IPS-NIHi11 (cell line): ENCODE measurements around the gene PALLD.
"Not testable (repeated sequence)": the region's sequence is repeated elsewhere in the genome, so short reads cannot be mapped to it uniquely, and the experiment has no call there.

ENCODE experiments used
- DNase-seq: peaks from one replicate; pipeline ENCODE4 v3.0.0; 2012; ENCODE audit warnings: mixed read lengths, low spot score

PALLD gene

GRCh38 chr4:168917138-168917779 lies 420.4 kb downstream of the PALLD start:
- DNase-seq: peak; percentile 26

DNA sequence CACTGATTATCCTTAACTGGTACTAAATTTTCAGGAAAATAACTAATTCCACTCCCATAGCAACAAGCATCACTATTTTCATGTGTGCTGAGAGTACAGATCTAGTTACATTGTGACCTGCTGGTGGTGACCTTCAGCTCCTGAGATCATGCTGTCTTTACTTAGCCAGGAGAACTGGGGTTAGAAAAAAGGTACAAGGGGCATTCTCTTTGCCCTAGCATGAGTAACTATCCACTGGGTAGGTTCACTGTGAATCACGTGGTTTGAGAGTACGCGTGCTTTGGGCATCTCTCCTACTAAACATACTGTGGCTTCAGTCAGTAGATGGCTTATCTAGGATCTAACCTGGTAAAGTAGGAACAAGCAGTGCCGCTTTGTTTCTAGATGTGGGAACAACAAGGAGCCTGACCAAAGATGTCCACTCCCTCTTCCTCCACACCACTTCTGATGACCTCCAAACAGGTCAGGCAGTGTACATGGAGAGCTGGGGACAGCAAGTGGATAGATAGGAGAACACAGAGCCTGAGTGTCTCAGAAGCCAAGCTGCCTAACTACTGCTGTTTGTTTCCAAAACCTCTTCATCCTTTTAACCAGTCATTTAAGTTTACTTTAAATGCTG lies 423.0 kb downstream of the PALLD start:
- DNase-seq: no peak

DNA sequence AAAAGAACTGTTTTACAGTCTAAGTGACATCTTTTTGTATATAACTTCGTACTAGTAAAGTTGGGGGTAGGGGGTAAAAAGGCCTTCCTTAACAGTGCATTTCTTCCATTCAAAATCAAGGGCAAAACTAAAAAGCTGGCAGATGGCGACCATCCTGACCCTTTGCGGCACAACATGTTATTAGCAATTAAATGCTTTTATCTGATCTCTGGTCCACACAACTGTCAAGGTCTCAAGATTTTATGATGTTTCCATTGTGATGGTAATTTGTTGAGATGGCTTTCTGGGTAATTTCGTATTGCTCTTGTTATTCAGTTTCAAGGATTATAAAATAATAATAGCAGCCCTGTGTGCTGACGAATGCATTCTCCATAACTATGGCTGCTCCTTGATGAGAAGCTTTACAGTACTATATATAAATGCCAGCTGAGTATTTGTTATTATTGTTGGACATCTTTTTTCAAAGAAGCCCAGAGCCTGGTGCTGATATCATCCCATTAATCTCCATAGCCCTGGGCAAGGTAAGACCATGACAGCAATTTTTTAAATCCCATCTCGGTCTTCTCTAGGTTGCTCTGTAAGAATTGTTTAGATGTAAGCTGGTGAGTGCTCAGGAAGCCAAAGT lies 423.7 kb downstream of the PALLD start:
- no peak for DNase-seq

DNA sequence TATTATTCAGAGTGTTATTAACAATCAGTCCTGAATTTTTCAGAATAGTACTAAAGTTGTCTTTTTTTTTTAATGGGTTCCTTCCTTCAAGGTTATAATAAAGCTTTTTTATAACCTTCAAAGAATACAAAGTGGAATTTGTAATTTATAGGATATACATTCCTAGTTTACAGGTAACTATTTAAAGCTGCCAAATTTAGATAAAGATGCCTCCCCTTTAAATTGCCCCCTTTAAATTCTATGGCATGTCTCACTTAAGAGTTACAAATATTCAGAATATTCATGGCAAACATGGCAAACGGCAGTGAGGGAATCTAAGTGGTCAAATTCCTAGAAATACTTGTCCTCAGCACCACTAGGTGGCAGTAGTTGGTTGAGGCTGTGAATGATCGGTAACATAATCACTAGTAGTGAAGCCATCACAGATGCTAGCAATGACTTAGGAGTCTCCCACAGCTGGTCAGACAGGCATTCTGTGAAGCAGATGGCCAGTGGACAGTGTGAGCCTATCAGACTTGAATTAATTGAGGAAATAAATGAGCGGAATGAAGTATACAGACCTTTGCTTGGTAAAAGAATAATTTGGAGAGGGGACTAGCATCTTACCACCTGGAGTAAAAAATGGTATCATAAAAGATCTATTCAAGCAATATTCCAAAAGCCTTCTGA lies 426.8 kb downstream of the PALLD start:
- peak; percentile 76 for DNase-seq

DNA sequence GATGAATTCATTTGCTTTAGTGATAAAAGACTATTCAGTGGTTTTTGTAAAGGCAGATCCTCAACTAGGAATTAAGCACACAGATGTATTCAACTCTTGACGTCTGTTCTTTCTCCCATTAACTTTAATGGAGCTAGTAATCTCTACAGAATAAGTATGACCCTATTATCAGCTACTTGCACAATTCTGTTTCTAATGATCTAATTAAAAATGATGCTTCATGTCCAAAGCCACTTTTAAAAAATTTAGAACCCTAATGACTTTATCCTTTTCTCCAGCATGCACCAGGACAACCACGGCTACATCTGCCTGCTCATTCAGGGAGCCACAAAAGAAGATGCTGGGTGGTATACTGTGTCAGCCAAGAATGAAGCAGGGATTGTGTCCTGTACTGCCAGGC lies 427.8 kb downstream of the PALLD start:
- DNase-seq: no peak

DNA sequence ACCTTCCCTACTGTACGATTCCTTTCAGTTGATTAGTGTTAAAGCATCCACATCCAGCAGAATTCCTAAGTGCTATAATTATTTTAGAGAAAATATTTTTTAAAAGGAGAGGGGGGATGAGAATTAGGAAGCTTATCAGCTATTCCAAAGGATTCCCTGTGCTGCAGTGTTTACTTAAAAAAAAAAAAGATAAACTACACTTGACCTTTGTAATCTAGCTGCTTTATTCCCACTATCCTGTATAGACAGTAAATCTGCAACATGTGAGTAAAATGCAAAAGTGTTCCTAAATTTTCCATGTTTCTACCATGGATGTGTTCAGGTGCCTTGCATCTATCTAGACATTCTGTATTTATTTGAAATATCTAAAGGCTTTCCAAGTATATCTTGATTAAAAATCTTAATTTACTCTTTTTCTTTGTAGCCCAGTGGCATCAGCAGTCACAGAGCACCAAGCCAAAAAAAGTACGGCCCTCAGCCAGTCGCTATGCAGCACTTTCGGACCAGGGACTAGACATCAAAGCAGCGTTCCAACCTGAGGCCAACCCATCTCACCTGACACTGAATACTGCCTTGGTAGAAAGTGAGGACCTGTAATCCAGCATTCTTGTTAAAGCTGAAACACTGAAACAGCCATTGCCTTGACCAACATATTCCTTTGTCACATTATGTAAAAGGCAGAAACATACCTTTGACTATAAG lies 429.1 kb downstream of the PALLD start:
- no peak for DNase-seq

GRCh38 chr4:168928346-168928745 lies 431.5 kb downstream of the PALLD start:
- no peak for DNase-seq

DNA sequence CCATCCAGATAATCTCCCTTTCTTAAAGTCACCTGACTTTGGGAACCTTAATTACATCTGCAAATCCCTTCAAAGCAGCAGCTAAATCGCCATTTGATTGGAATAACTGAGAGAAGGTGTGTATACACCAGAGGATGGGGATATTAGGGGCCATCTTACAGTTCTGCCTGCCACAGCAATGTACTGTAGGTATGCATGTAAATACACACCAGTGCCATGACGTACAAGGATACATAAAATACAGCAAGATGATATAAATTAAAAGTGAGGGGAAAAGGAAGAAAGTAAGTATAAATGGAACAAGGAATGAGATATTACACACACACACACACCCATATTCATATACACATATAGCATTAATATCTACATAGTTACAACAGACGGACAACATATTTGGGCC lies 432.0 kb downstream of the PALLD start:
- no peak for DNase-seq

GRCh38 chr4:168930413-168931196 lies 433.8 kb downstream of the PALLD start:
- DNase-seq: no peak

DNA sequence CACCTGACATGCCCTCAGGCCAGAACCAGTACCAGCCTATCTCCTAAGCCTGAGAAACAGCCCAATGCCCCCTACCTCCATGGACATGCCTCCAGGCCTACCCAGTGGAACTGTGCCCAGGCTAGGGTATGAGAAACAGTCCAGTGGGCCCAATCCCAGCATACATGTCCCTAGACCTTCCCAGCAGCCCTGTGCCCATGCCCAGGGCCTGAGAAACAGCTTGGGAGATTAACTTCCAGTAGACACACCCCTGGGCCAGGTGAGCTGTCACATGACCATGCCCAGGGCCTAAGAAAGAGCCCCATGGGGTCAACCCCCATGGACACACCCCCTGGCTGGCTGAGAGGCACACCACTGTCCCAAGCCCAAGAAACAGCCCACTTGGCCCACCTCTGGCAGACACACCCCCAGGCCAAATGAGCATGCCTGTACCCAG lies 434.4 kb downstream of the PALLD start:
- no peak for DNase-seq

DNA sequence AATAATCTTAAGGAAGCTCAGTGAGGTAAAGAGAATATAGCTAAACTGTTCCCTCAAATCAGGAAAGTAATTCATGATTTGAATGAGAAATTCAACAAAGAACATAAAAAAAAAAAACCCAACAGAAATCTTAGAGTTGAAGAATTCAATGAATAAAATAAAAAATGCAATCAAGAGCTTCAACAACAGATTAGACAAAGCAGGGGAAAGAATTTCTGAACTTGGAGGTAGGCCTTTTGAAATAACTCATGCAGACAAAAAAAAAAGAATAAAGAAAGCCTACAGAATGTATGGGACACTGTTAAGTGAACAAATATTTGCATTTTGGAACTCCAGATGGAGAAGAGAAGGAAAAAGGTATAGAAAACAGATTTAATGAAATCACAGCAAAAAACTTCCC lies 435.3 kb downstream of the PALLD start:
- DNase-seq: no peak

DNA sequence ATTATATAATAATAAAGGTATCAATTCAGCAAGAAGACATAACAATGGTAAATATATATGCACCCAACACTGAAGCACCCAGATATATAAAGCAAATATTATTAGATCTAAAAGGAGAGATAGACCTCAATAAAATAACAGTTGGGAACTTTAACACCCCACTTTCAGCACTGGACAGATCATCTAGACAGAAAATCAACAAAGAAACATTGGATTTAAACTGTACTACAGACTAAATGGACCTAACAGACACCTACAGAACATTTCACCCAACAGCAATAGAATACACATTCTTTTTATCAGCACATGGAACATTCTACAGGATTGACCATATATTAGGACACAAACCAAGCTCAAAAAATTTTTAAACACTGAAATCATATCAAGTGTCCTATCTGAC lies 436.6 kb downstream of the PALLD start:
- DNase-seq: no peak

DNA sequence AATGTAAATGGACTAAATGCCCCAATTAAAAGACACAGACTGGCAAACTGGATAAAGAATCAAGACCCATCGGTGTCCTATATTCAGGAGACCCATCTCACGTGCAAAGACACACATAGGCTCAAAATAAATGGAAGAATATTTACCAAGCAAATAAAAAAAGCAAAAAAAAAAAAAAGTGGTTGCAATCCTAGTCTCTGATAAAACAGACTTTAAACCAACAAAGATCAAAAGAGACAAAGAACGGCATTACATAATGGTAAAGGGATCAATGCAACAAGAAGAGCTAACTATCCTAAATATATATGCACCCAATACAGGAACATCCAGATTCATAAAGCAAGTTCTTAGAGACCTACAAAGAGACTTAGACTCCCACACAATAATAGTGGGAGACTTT lies 440.6 kb downstream of the PALLD start:
- DNase-seq: not testable (repeated sequence)

DNA sequence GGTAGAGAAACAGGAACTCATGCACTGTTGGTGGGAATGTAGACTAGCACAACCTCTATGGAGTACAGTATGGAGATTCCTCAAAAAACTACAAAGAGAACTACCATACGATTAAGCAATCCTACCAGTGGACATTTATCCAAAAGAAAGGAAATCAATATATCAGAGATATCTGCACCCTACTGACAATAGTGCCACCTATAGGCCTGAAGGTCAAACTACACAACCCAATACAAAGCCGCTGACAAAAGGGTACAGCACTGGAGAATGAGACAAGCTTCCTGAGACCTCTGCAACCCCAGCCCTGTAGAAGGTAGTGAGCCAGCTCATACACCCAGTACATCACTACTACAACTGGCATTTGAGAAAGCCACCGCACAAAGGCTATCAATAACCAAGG lies 446.1 kb downstream of the PALLD start:
- DNase-seq: peak; percentile 57

- DNase-seq: no peak
These were observed 448.4 kb downstream of the PALLD start for GRCh38 chr4:168945291-168945690.

- DNase-seq: not testable (repeated sequence)
These were observed 456.0 kb downstream of the PALLD start for GRCh38 chr4:168952821-168953246.

DNA sequence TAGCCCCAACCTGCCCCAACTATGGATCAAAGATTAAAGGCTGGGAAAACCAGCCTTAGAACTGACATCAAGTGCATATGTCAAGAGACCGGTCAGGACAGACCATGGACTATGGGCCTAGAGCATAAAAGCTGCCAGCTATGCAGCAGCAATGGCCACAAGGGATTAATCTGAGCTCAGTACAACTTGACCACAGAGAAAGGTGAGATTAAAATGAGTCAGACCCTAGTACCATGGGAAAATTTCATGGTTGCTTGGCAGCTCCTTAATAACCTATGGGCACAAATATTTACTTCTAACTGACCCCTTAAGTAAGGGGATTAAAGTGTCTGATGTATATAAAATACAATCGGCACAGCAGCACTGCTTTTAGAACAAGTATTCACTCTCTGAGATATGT lies 458.8 kb downstream of the PALLD start:
- no peak for DNase-seq

- DNase-seq: no peak
These were observed 463.9 kb downstream of the PALLD start for GRCh38 chr4:168960716-168961115.

DNA sequence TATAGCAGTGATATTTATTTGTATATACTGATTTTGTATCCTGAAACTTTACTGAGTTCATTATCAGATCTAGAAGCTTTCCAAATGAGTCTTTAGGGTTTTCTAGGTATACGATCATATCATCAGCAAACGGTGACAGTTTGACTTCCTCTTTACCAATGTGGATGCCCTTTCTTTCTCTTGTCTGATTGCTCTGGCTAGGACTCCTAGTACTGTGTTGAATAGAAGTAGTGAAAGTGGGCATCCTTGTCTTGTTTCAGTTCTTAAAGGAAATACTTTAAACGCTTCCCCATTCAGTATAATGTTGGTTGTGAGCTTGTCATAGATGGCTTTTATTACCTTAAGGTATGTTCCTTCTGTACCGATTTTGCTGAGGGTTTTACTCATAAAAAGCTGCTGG lies 475.7 kb downstream of the PALLD start:
- DNase-seq: no peak
